Uterus (tissue), 2 donors: Measurements from ENCODE around the gene ISM2.

Experiments
- POLR2A ChIP-seq, 2 donors: fragments of 450-650 bp; IDR thresholded peaks; one replicate each; pipeline ENCODE4 v1.6.1; 2016; ENCODE audit warnings: antibody characterized with exemption in 2 of 2, mild to moderate bottlenecking in 1 of 2, moderate library complexity in 1 of 2
- TF ChIP-seq, protein P1 (sequence below), 4 experiments: fragments of 200-600 bp in 2 of 4; fragments of 450-650 bp in 2 of 4; sonication (generic) in 2 of 4; IDR thresholded peaks; one replicate each; pipeline ENCODE4 v1.5.1; 2016 to 2019; ENCODE audit warnings: antibody characterized with exemption in 4 of 4, mild to moderate bottlenecking in 2 of 4, moderate library complexity in 1 of 4

DNA sequence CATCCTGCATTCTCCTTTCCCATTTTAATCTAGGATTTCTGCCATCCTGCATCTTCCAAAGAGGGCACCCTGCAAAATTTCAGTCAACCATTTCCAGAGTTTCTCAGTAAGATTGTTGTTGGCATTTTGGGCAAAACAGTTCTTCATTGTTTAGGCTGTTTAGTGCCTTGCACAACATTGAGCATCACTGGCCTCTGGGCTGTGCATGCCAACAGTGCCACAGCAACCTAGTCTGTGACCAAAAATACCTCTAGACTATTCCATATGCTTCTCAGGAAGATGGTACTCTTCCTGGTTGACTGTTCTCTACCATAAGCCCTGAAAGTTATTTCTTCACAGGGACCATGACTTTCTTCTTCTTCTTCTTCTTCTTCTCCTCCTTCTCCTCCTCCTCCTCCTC, 32.5 kb upstream of the ISM2 start:
- TF ChIP-seq, protein P1, sequence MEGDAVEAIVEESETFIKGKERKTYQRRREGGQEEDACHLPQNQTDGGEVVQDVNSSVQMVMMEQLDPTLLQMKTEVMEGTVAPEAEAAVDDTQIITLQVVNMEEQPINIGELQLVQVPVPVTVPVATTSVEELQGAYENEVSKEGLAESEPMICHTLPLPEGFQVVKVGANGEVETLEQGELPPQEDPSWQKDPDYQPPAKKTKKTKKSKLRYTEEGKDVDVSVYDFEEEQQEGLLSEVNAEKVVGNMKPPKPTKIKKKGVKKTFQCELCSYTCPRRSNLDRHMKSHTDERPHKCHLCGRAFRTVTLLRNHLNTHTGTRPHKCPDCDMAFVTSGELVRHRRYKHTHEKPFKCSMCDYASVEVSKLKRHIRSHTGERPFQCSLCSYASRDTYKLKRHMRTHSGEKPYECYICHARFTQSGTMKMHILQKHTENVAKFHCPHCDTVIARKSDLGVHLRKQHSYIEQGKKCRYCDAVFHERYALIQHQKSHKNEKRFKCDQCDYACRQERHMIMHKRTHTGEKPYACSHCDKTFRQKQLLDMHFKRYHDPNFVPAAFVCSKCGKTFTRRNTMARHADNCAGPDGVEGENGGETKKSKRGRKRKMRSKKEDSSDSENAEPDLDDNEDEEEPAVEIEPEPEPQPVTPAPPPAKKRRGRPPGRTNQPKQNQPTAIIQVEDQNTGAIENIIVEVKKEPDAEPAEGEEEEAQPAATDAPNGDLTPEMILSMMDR (IDR thresholded peaks at IDR 0.05) = no peak
- no peak for TF ChIP-seq POLR2A (IDR thresholded peaks at IDR 0.05)
